ENCODE results near the gene GRK5.

Gene GRK5

DNA sequence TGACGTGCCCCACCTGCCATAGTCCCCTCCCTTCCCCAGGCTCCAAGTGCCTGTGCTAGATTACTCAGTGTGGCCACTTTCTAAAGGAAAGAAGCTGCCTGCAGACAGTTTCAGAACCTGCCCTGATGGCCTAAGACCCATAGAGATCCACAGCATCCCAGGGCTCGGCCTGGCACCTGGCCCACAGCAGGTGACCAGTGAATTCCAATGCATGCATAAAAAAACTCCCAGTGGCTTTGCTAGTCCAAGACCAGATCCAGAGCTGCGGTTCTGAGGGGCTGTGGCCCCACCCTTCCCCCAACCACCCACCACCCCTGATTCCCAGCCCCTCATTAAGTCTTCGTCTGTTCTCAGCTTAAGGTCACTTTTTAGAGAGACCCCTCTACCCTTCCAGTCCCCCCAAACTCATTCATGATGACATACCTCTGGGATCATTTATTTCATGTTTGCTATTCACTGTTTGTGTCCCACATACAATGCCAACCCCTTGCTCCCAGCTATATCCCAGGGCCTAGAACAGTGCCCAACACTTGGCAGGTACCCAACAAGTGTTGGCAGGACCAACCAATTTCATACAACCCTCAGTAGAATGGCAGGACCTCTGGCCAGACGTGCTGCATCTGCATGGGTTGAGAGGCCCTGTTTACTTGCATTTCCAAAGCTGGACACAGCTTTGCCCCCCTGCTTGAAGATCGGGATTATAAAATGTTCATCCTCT is 217.0 kb downstream of the GRK5 start:
- Histone ChIP-seq H3K36me3 (replicated peaks) (peaks cover 15% of the 10 kb centered on the region), H3K4me3 (ENCODE audit: low read depth, low read length) (no peak overlapping the region), H3K27me3 (replicated peaks) (no peaks in the 10 kb centered on the region), H3K27ac (no peak overlapping the region)
- DNase-seq, result no peak
- in situ Hi-C loops (cut with HindIII; ENCODE audit: low pct_ligation_motif_present, low sequenced_read_pairs), result loop anchor here (25.0 kb wide), 1 partner anchor 212 kb away; the partner anchor contains the start of gene GRK5
- TF ChIP-seq, protein P1, sequence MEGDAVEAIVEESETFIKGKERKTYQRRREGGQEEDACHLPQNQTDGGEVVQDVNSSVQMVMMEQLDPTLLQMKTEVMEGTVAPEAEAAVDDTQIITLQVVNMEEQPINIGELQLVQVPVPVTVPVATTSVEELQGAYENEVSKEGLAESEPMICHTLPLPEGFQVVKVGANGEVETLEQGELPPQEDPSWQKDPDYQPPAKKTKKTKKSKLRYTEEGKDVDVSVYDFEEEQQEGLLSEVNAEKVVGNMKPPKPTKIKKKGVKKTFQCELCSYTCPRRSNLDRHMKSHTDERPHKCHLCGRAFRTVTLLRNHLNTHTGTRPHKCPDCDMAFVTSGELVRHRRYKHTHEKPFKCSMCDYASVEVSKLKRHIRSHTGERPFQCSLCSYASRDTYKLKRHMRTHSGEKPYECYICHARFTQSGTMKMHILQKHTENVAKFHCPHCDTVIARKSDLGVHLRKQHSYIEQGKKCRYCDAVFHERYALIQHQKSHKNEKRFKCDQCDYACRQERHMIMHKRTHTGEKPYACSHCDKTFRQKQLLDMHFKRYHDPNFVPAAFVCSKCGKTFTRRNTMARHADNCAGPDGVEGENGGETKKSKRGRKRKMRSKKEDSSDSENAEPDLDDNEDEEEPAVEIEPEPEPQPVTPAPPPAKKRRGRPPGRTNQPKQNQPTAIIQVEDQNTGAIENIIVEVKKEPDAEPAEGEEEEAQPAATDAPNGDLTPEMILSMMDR (IDR thresholded peaks at IDR 0.05; ENCODE audit: low read depth, low read length, missing control alignments), result no peak

DNA sequence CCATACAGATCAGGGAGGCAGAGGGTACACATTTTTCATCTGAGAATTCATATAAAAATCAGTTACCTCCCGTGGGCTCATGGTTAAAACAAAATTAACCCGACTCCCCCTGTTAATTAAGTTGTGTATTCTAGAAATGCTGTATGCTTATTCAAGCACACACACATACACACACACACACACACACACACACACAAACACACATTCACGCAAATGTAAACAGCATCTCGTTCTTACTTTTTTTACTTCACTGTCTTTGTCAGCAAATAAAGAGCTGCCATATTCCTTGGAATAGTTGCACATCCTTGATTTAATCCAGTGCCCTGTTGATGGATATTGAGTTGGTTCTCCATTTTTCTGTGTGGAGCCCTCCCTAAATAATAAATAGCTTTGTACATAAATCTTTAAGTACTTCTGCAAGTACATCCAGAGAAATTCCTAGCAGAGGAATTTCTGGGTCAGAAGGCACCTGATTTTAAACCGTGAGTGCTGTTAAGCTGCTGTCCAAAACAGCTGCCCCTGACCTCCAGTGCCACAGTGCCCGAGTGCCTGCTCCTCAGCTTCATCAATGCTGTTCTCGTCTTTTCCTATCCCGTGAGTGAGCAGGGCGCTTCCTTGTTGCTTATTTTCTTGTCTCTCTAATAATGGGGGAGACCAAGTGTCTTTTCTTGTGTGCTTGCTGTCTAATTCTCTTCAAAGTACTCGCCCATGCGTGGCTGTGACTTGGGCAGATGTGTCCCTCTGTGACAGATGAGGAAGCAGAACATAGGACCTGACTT is 217.9 kb downstream of the GRK5 start:
- TF ChIP-seq, protein P1 (IDR thresholded peaks at IDR 0.05; ENCODE audit: low read depth, low read length, missing control alignments), result no peak
- in situ Hi-C loops (cut with HindIII; ENCODE audit: low pct_ligation_motif_present, low sequenced_read_pairs), result no loop called here
- no peak overlapping the region for H3K27ac ChIP-seq
- no peak for DNase-seq
- no peak overlapping the region for H3K4me3 ChIP-seq (ENCODE audit: low read depth, low read length)
- H3K36me3 ChIP-seq (replicated peaks), result peaks cover 17% of the 10 kb centered on the region
- H3K27me3 ChIP-seq (replicated peaks), result no peaks in the 10 kb centered on the region

DNA sequence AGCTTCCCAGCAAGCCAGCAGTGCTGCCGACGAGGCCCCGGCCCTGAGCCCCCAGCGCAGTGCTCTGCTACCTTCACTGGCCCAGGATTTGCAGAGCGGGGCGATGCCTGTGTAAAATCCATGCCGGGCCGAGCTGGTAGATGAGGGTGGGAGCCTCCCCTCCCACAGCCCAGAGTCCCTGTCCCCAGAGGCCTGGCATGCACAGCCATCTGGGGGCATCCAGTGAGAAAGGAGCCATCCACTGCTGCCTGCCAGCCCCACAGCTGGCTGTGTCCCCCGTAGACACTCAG is 218.5 kb downstream of the GRK5 start:
- no peak overlapping the region for H3K4me3 ChIP-seq (ENCODE audit: low read depth, low read length)
- DNase-seq, result no peak
- peaks cover 17% of the 10 kb centered on the region for H3K36me3 ChIP-seq (replicated peaks)
- H3K27ac ChIP-seq, result no peak overlapping the region
- in situ Hi-C loops (cut with HindIII; ENCODE audit: low pct_ligation_motif_present, low sequenced_read_pairs), result no loop called here
- TF ChIP-seq, protein P1 (IDR thresholded peaks at IDR 0.05; ENCODE audit: low read depth, low read length, missing control alignments), result no peak
- H3K27me3 ChIP-seq (replicated peaks), result no peaks in the 10 kb centered on the region

DNA sequence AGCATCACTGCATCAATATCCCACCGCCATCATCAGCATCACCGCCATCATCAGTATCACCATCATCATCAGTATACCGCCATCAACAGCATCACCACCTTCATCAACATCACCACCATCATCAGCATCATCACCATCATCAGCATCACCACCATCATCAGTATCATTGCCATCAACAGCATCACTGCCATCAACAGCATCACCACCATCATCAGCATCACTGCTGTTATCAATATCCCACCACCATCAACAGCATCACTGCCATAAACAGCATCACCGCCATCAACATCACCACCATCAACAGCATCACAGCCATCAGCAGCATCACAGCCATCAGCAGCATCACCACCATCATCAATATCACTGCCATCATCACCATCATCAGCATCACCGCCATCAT is 219.3 kb downstream of the GRK5 start:
- no peak overlapping the region for H3K4me3 ChIP-seq (ENCODE audit: low read depth, low read length)
- H3K36me3 ChIP-seq (replicated peaks), result peaks cover 20% of the 10 kb centered on the region
- in situ Hi-C loops (cut with HindIII; ENCODE audit: low pct_ligation_motif_present, low sequenced_read_pairs), result no loop called here
- TF ChIP-seq, protein P1 (IDR thresholded peaks at IDR 0.05; ENCODE audit: low read depth, low read length, missing control alignments), result no peak
- no peak for DNase-seq
- no peaks in the 10 kb centered on the region for H3K27me3 ChIP-seq (replicated peaks)
- H3K27ac ChIP-seq, result no peak overlapping the region

DNA sequence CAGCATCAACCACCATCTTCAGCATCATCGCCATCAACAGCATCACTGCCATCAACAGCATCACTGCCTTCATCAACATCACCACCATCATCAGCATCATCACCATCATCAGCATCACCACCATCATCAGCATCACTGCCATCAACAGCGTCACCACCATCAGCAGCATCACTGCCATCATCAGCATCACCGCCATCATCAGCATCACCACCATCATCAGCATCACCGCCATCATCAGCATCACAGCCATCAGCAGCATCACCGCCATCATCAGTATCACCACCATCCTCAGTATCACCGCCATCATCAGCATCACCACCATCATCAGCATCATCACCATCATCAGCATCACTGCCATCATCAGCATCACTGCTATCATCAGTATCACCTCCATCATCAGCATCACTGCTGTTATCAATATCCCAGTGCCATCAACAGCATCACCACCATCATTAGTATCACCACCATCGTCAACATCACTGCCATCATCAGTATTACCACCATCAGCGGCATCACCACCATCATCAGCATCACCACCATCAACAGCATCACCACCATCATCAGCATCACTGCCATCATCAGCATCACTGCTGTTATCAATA is 220.0 kb downstream of the GRK5 start:
- Histone ChIP-seq H3K27ac (no peak overlapping the region), H3K36me3 (replicated peaks) (peaks cover 23% of the 10 kb centered on the region), H3K27me3 (replicated peaks) (no peaks in the 10 kb centered on the region), H3K4me3 (ENCODE audit: low read depth, low read length) (no peak overlapping the region)
- no peak for DNase-seq
- in situ Hi-C loops (cut with HindIII; ENCODE audit: low pct_ligation_motif_present, low sequenced_read_pairs), result no loop called here
- TF ChIP-seq, protein P1 (IDR thresholded peaks at IDR 0.05; ENCODE audit: low read depth, low read length, missing control alignments), result no peak

All from brain microvascular endothelial cell (primary cell).